GM21786 (cell line): Measurements from ENCODE around the gene TBC1D3I.
"Not testable (repeated sequence)": the region's sequence is repeated elsewhere in the genome, so short reads cannot be mapped to it uniquely, and the experiment has no call there.

Experiments used
- ATAC-seq: cut with Tn5 transposase; IDR thresholded peaks from one replicate; pipeline ENCODE4 v1.9.1; 2021; ENCODE audit not compliant: unreplicated experiment

The TBC1D3I gene

DNA sequence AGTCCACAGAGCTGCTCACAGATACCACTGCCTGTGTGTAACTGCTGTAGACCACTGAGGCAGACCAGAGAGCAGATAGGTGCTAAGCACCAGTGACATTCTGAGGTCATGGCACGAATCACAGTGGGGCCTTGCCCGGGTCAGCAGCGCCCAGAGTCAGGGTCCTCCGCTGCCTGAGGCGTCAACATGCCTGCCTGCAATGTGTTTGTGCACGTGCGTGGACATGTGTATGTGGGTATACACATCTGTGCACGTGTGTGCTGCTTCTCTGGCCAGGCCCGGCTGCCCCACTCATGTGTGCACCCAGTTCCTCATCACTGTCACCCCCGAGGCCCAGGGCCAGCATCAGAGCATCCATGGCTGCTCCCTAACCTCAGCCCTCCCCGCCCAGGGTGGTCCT, at the start of gene TBC1D3I:
TBC1D3I (minus strand) TSS at position 101 of the 400 bp plus-strand sequence. CDS start 1,585 bp downstream, outside the sequence.
- not testable (repeated sequence) for ATAC-seq

- ATAC-seq, result not testable (repeated sequence)
Observed at GRCh38 chr17:36295161-36295560, 30.8 kb upstream of the TBC1D3I start.

DNA sequence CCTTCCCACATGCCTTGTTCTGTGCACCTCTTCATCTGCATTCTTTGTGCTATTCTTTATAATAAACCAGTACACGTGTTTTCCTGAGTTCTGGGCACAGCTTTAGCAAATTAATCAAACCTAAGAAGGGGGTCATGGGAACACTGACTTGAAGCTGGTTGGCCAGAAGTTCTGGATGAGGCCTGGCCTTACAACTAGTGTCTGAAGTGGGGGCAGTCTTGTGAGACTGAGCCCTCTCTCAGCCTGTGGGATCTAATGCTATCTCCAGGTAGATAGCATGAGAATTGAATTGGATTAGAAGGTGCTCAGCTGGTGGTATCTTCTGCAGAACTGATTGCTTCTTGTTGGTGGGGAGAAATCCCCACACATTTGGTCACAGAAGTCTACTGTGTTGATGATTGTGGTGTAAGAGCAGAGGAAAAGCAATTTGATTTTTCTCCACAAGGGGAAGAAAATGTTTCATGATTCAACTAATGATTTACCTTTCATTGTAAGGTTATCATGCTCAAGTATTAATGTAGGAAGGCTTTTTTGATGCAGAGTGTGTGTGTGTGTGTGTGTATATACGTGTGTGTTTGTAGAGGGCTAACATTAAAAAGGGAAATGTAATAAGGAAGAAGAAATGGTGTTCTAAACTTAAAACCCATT, 25.7 kb upstream of the TBC1D3I start:
- ATAC-seq, result not testable (repeated sequence)

- not testable (repeated sequence) for ATAC-seq
Observed at GRCh38 chr17:36284219-36284618, 19.8 kb upstream of the TBC1D3I start.

DNA sequence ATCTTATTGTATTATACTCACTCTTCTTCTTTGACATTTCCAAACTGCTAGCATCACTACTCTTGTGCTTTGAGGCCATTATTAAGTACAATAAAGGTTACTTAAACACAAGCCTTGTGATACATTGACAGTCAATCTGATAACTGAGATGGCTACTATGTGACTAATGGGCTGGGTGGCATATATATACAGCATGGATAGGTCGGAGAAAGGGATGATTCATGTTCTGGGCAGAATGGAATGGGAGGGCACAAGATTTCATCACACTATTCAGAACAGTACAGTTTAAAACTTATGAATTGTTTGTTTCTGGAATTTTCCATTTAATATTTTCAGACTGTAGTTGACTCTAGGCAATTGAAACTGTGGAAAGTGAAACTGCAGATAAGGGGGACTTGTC, 18.9 kb upstream of the TBC1D3I start:
- ATAC-seq, result not testable (repeated sequence)

DNA sequence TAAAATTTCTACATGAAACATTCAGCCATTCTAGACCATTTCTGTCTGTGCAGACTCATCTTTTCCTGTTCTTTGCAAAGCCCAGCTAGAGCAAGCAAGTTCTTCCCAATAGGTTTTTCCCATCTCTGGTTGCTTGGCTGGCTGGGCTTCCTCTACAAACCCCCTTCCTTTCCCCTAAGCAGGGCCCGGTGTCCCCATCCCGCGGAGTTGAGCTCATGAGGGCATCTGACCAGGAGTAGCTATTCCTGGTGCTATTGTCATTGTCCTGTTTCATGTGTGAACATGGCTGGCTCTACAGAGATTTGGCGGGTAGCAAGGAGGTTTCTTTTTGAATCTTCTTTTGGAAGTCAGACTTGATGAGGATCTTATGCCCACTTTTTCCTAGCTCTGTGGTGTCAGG, 22.3 kb downstream of the TBC1D3I start:
- ATAC-seq, result not testable (repeated sequence)

DNA sequence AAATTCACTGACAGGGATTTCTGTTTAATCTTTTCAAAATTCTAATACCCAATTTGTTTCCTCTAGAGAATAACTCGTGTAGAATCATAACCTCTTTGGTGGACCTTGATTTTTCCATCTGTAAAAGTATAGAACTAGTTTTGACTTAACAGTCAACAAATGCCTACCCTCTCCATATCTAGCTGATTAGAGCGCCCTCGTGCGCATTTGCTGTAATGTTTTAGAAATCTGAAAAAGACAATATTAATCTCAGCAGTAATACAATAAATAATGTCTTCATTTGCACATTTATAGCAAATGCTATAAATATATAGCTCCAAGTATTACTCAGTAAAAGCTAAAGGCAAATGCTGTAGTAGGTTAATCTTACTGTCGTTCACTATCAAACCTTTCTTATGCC, 34.7 kb downstream of the TBC1D3I start:
- not testable (repeated sequence) for ATAC-seq

- not testable (repeated sequence) for ATAC-seq
Observed at GRCh38 chr17:36222967-36223366, 41.4 kb downstream of the TBC1D3I start.

DNA sequence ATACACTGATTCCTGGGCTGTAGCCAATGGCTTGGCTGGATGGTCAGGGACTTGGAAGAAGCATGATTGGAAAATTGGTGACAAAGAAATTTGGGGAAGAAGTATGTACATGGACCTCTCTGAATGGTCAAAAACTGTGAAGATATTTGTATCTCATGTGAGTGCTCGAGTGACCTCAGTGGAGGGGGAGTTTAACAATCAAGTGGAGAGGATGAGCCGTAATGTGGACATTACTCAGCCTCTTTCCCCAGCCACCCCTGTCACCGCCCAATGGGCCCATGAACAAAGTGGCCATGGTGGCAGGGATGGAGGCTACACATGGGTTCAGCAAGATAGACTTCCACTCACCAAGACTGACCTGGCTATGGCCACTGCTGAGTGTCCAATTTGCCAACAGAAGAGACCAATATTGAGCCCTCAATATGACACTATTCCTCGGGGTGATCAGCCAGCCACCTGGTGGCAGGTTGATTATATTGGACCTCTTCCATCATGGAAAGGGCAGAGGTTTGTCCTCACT, 42.7 kb downstream of the TBC1D3I start:
- ATAC-seq, result not testable (repeated sequence)

DNA sequence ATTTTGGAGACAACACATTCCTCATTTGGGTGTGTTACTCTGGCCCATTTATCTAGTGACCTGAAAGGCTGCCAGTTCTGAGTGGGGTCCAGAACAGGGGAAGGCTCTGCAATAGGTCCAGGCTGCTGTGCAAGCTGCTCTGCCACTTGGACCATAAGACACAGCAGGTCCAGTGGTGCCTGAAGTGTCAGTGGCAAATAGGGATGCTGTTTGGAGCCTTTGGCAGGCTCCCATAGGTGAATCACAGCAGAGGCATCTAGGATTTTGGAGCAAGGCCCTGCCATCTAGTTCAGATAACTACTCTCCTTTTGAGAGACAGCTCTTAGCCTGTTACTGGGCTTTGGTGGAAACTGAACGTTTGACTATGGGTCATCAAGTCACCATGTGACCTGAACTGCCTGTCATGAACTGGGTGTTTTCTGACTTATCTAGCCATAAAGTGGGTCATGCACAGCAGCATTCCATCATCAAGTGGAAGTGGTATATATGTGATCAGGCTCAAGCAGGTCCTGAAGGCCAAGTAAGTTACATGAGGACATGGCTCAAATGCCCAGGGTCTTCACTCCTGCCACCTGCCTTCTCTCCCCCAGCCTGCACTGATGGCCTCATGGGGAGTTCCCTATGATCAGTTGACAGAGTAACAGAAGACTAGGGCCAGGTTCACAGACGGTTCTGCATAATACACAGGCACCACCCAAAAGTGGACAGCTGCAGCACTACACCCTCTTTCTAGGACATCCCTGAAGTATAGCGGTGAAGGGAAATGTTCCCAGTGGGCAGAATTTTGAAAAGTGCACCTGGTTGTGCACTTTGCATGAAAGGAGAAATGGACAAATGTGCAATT, 43.4 kb downstream of the TBC1D3I start:
- ATAC-seq, result not testable (repeated sequence)

GRCh38 chr17:36219556-36219955, 44.8 kb downstream of the TBC1D3I start:
- ATAC-seq, result not testable (repeated sequence)

GRCh38 chr17:36215406-36216308, 48.7 kb downstream of the TBC1D3I start:
- ATAC-seq, result not testable (repeated sequence)

DNA sequence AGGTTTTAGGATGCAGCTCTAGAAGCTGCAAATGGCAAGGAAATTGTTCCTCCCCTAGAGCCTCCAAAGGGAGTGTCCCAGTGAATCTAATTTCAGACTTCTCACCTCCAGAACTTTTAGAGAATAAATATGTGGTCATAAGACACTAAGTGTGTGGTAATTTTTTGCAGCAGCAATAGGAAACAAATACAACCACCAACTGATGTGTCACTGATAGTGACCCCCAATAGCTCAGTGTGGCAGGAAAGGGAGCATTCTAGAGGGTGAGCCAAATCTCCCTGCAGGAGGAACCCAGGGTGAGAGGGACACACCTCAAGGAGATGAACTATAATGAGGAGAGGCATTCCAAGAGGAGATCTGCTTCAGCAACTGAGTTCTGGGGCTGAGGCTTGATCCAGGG, 49.5 kb downstream of the TBC1D3I start:
- ATAC-seq, result no peak

GRCh38 chr17:36213695-36214094, 50.7 kb downstream of the TBC1D3I start:
- ATAC-seq, result no peak

GRCh38 chr17:36212966-36213365, 51.4 kb downstream of the TBC1D3I start:
- no peak for ATAC-seq

GRCh38 chr17:36212272-36212605, 52.1 kb downstream of the TBC1D3I start:
- ATAC-seq, result no peak

DNA sequence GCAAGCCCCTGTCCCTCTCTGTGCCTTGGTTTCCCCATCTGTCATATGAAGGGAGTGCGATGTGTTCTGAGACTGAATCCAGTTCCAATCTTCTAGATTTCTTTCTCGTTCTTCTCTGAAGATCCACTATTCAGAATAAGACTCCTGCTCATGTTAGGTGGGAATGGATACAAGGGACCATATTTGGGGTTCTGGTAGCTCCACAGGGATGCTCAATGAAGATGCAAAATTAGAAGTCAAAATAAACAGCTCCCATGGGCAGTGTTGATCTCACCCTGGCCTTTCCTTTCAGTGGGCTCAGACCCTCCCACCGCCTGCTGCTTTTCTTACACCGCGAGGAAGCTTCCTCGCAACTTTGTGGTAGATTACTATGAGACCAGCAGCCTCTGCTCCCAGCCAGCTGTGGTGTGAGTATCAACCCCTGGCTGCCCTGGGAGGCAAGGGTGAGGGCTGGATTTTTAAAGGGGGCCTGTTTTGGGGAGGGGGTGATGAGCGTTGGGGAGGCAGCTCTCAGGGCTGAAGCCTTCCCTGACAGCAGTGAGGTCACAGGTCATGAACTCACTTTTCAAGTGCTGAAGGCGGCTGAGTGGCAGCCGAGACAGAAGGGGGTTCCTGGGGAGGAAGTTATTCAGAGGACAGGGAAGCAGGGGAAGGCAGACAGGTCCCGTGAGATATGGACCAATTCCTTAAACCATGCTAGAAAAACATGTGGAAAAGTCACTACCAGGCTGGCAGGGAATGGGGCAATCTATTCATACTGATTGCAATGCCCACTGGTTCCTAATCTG, 52.7 kb downstream of the TBC1D3I start:
- not testable (repeated sequence) for ATAC-seq

DNA sequence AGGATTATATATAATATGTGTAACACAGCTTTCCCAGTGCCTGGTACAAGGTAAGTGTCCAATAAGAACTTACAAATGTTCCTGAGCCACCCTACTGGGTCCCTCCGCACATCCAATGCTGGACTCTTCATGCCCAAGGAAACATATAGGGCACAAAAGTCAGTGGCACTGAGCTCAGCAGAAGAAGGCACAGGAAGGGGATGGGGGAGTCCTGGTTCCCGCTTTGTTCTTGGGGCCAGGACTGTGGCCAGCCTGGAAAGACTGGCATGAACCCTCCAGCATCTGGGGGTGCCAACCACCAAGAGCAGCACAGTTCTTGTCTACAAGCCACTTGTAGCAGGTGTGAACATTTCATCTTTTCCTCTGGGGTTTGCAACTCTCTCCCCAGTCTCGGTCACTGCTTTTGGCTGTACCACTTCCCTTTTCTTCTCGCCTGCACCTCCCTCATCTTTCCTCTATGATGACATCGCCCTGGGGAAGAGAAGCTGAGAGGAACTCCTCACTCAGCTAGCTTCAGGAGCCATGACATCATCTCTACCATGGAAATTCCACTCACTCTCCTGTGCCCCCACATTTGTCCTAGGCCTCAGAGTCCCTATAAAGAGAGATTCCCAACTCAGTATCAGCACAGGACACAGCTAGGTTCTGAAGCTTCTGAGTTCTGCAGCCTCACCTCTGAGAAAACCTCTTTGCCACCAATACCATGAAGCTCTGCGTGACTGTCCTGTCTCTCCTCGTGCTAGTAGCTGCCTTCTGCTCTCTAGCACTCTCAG, 53.7 kb downstream of the TBC1D3I start, which contains the start of gene CCL4L2:
CCL4L2 (plus strand) TSS at position 625 of the 773 bp plus-strand sequence.
- ATAC-seq, result peak; percentile 78

DNA sequence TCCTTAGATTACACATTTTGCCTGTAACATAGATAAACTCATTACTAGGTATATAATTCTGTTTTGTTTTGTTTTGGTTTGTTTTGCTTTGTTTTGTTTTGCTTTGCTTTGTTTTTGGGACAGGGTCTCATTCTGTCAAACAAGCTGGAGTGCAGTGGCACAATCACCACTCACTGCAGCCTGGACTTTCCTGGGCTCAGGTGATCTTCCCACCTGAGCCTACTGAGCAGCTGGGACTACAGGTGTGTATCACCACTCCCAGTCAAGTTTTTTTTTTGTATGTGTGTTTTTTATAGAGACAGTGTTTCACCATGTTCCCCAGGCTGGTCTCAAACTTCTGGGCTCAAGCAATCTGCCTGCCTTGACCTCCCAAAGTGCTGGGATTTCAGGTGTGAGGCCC, 54.8 kb downstream of the TBC1D3I start:
- no peak for ATAC-seq
